Measurements from ENCODE around the gene LDHD. TPM values are rescaled to one million over a fixed set of nuclear protein-coding genes. Genes with fewer than 3 reads are reported as not detected.

The LDHD gene
- total RNA-seq, 3 donors from 2014 or later: 52.6 to 132 (median 67.2) TPM

DNA sequence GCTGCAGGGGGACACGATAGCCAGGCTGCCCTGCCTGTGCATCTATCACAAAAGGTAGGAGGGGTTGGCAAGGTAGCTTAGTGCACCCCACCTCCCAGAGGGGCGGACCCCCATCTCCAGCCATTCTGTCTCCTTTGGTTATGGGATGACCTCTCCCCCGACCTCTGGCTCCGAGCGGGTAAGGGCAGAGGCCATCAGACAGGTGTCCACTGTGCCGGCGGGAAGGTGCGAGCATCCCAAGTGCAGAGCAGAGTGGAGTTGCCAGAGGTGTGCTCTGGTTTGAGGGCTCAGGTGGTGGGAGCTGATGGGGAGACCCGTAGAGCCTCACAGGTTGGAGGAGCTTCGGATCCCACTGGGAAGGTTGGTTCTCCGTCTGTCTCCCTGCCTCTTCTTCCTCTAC, 11.7 kb downstream of the LDHD start:
- intact Hi-C loops (cut with DNase I, micrococcal nuclease): loop anchor here in 1 of 2 donors (5.0 kb wide), 1 partner anchor 98 kb away; no protein-coding TSS in a partner anchor
- Histone ChIP-seq H3K4me1 (ENCODE audit: low read depth) (peaks cover 10% of the 10 kb centered on the region), H3K36me3 (ENCODE audit: low read depth) (no peaks in the 10 kb centered on the region), H3K4me3 (no peak overlapping the region), H3K9me3 (no peaks in the 10 kb centered on the region)
- ATAC-seq (no peak), DNase-seq (peak in 1 of 3 donors; percentile 48)
- TF ChIP-seq, protein P1, sequence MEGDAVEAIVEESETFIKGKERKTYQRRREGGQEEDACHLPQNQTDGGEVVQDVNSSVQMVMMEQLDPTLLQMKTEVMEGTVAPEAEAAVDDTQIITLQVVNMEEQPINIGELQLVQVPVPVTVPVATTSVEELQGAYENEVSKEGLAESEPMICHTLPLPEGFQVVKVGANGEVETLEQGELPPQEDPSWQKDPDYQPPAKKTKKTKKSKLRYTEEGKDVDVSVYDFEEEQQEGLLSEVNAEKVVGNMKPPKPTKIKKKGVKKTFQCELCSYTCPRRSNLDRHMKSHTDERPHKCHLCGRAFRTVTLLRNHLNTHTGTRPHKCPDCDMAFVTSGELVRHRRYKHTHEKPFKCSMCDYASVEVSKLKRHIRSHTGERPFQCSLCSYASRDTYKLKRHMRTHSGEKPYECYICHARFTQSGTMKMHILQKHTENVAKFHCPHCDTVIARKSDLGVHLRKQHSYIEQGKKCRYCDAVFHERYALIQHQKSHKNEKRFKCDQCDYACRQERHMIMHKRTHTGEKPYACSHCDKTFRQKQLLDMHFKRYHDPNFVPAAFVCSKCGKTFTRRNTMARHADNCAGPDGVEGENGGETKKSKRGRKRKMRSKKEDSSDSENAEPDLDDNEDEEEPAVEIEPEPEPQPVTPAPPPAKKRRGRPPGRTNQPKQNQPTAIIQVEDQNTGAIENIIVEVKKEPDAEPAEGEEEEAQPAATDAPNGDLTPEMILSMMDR (IDR thresholded peaks at IDR 0.05): no peak

DNA sequence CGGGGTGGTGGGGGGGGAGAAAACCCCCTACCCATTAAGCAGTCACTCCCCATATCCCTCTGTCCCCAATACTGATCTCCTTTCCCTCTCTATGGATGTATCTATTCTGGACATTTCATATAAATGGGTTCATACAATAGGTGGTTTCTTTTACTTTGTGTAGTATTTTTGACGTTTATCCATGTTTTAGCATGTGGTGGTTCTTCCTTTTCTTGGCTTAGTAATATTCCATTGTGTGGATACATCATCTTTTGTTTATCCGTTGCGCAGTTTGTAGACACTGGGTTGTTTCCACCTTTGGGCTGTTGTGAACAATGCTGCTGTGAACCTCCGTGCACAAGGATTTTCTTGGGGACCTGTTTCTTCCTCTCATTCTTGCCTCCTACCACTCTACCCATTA, 12.6 kb downstream of the LDHD start:
- DNase-seq: no peak
- peaks cover 2% of the 10 kb centered on the region for H3K4me1 ChIP-seq (ENCODE audit: low read depth)
- ATAC-seq: no peak
- intact Hi-C loops (cut with DNase I, micrococcal nuclease): loop anchor here in 1 of 2 donors (5.0 kb wide), 1 partner anchor 97 kb away; no protein-coding TSS in a partner anchor
- H3K4me3 ChIP-seq: no peak overlapping the region
- TF ChIP-seq, protein P1 (IDR thresholded peaks at IDR 0.05): no peak
- H3K36me3 ChIP-seq (ENCODE audit: low read depth): no peaks in the 10 kb centered on the region
- no peaks in the 10 kb centered on the region for H3K9me3 ChIP-seq

GRCh38 chr16:75102595-75102994, 14.0 kb downstream of the LDHD start:
- no peaks in the 10 kb centered on the region for H3K36me3 ChIP-seq (ENCODE audit: low read depth)
- intact Hi-C loops (cut with DNase I, micrococcal nuclease): loop anchor here in 1 of 2 donors (5.0 kb wide), 1 partner anchor 95 kb away; no protein-coding TSS in a partner anchor
- H3K4me3 ChIP-seq: no peak overlapping the region
- no peaks in the 10 kb centered on the region for H3K9me3 ChIP-seq
- peak in 1 of 3 donors; percentile 15 for DNase-seq
- H3K4me1 ChIP-seq (ENCODE audit: low read depth): no peaks in the 10 kb centered on the region
- TF ChIP-seq, protein P1 (IDR thresholded peaks at IDR 0.05): no peak
- no peak for ATAC-seq

- no peak overlapping the region for H3K4me3 ChIP-seq
- DNase-seq (no peak), ATAC-seq (no peak)
- TF ChIP-seq, protein P1 (IDR thresholded peaks at IDR 0.05): no peak
- intact Hi-C loops (cut with DNase I, micrococcal nuclease): loop anchor here in 1 of 2 donors (5.0 kb wide), 1 partner anchor 94 kb away; no protein-coding TSS in a partner anchor
- H3K9me3 ChIP-seq: no peaks in the 10 kb centered on the region
- no peaks in the 10 kb centered on the region for H3K36me3 ChIP-seq (ENCODE audit: low read depth)
- H3K4me1 ChIP-seq (ENCODE audit: low read depth): peaks cover 3% of the 10 kb centered on the region
Measured at GRCh38 chr16:75101635-75102034, 14.9 kb downstream of the LDHD start.

GRCh38 chr16:75100603-75100990, 16.0 kb downstream of the LDHD start:
- ATAC-seq (no peak), DNase-seq (no peak)

More at GRCh38 chr16:75100603-75100990, 16.0 kb downstream of the LDHD start:
- peaks cover 7% of the 10 kb centered on the region for H3K4me1 ChIP-seq (ENCODE audit: low read depth)
- H3K9me3 ChIP-seq: no peaks in the 10 kb centered on the region
- intact Hi-C loops (cut with DNase I, micrococcal nuclease): loop anchor here in 1 of 2 donors (5.0 kb wide), 1 partner anchor 93 kb away; no protein-coding TSS in a partner anchor
- TF ChIP-seq, protein P1 (IDR thresholded peaks at IDR 0.05): no peak
- no peak overlapping the region for H3K4me3 ChIP-seq
- no peaks in the 10 kb centered on the region for H3K36me3 ChIP-seq (ENCODE audit: low read depth)

Data from mucosa of descending colon (tissue), 3 donors.